Large intestine (tissue), 3 donors: ENCODE measurements around the gene CDKAL1. TPM values are rescaled to one million over a fixed set of nuclear protein-coding genes. Genes with fewer than 3 reads are reported as not detected.

ENCODE experiments used
- DNase-seq, 2 donors: peaks; one replicate each; pipeline versions ENCODE4 v3.0.0 to v3.0.0-alpha.2; 2013
- H3K27ac ChIP-seq: one replicate; pipeline ENCODE4 v1.5.1; 2013; ENCODE audit warnings: low read length
- H3K27me3 ChIP-seq: 2 replicates; pipeline ENCODE4 v1.6.1; 2013; ENCODE audit warnings: low read length; ENCODE audit not compliant: control insufficient read depth, insufficient read depth
- H3K36me3 ChIP-seq: 2 replicates; pipeline ENCODE4 v1.6.1; 2013; ENCODE audit warnings: low read length; ENCODE audit not compliant: control insufficient read depth, insufficient read depth
- H3K4me1 ChIP-seq: one replicate; pipeline ENCODE4 v1.6.1; 2013; ENCODE audit warnings: low read length; ENCODE audit not compliant: control insufficient read depth, insufficient read depth
- H3K4me3 ChIP-seq: one replicate; pipeline ENCODE4 v1.5.1; 2013; ENCODE audit warnings: low read length
- H3K9me3 ChIP-seq: one replicate; pipeline ENCODE4 v1.6.1; 2013; ENCODE audit warnings: mild to moderate bottlenecking, low read depth, low read length, moderate library complexity; ENCODE audit not compliant: control insufficient read depth
- WGBS: methylation state at CpG from one replicate; pipeline ENCODE4 v1.1.5; 2013; ENCODE audit warnings: low lambda C conversion rate; ENCODE audit not compliant: insufficient coverage; 5-methylcytosine and 5-hydroxymethylcytosine counted together
- polyA plus RNA-seq: library from polyadenylated mRNA; unstranded; fragments of 120-200 nt; gene quantifications from one replicate; pipeline ENCODE4 v1.2.1, GENCODE V29; 2013

The CDKAL1 gene
- polyA plus RNA-seq, 1 donor, result 10.3 TPM

DNA sequence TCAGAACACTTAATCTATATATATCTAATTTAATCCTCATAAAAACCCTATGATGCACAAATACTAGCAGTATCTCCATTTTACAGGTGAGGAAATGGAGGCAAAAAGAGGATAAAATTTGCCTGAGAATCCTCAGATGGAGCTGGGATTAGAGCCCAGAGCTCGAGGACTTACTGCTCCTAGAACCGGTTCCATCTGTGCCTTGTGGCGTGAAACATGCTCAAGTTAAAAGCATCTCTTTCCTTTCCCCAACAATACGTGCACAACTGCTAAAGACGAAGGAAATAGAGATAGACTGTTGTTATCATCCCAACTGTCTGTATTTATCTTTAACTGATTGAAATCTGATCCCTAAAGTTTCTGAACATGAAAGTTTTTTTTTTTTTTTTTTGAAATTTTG, 691.7 kb downstream of the CDKAL1 start:
- H3K4me3 ChIP-seq, result no peak overlapping the region
- H3K27ac ChIP-seq, result no peak overlapping the region
- H3K36me3 ChIP-seq, result peaks cover 1% of the 10 kb centered on the region
- no peaks in the 10 kb centered on the region for H3K4me1 ChIP-seq
- 93% methylated on average over 3 of the region's 5 CpGs for WGBS
- H3K9me3 ChIP-seq, result no peaks in the 10 kb centered on the region
- no peak for DNase-seq
- H3K27me3 ChIP-seq, result no peaks in the 10 kb centered on the region

DNA sequence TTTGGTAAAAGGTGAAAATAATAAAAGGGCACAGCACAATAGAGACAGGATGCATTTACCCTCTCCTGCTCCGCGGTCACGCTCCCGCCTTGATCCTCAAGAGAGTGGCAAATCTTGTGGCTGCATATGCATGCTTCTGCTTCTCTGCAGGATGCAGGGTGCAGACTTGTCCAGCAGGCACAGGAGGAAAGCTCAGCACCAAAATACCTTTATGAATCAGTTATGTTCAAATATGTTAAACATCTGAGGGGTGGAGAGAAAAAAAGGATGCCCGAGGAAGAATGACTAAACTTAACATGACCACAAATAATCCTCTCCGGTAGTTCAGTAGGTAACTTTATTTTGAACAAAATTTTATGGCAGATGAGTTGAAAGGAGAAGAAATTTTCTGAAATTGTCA, 693.2 kb downstream of the CDKAL1 start:
- Histone ChIP-seq H3K4me1 (no peaks in the 10 kb centered on the region), H3K36me3 (peaks cover 10% of the 10 kb centered on the region), H3K9me3 (no peaks in the 10 kb centered on the region), H3K4me3 (no peak overlapping the region), H3K27ac (no peak overlapping the region), H3K27me3 (no peaks in the 10 kb centered on the region)
- no peak for DNase-seq
- 100% methylated on average over 2 of the region's 6 CpGs for WGBS

DNA sequence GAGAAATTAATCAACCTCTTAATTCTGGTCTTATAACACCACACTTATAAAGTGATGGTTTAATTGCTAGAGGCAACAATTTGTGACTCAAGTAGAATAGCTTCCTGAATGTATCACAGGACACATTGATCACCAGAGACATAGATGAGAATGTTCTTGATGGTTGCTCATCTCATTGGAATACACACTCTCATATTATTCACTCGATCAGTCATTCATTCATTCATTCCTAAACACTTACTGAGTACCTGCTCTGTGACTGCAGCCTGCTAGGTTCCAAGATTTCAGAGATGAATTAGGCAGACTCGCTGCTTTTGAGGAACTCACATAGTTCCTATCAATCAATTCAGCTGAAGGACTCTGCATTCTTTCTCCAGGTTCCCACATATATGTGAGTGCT, 694.2 kb downstream of the CDKAL1 start:
- no CpG with 5 or more reads among the region's 2 CpGs for WGBS
- Histone ChIP-seq H3K4me1 (no peaks in the 10 kb centered on the region), H3K9me3 (no peaks in the 10 kb centered on the region), H3K27ac (no peak overlapping the region), H3K4me3 (no peak overlapping the region), H3K36me3 (peaks cover 15% of the 10 kb centered on the region), H3K27me3 (no peaks in the 10 kb centered on the region)
- no peak for DNase-seq

DNA sequence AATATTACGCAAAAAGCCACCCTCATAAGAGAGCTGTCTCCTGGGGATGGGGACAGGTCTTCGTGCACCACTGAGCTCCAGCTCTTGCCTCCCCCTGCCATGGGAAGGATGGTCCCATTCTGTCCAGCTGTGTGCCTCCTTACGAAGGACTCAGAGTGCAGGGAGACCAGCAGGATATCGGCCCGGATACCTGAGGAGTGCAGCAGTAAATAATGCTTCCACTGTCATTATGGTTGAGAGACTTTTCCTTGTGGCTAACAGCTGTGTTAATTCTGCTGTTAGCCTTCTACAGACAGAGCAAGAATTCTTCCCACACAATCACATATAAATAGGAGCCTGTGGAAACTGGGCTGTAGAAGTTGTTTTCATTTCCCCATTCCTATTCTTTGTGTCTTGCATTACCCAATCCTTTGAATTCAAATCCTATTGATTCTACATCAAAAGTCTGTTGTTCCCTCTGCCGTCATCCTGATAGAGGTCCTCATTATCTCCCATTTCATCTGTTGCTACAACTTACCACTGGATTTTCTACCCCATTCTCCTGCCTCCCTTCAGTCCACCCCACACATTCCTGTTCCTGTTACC, 694.7 kb downstream of the CDKAL1 start:
- no peaks in the 10 kb centered on the region for H3K27me3 ChIP-seq
- no peak overlapping the region for H3K27ac ChIP-seq
- no peak for DNase-seq
- no peaks in the 10 kb centered on the region for H3K4me1 ChIP-seq
- no peak overlapping the region for H3K4me3 ChIP-seq
- H3K9me3 ChIP-seq, result no peaks in the 10 kb centered on the region
- WGBS, result no CpG with 5 or more reads among the region's 6 CpGs
- peaks cover 18% of the 10 kb centered on the region for H3K36me3 ChIP-seq

DNA sequence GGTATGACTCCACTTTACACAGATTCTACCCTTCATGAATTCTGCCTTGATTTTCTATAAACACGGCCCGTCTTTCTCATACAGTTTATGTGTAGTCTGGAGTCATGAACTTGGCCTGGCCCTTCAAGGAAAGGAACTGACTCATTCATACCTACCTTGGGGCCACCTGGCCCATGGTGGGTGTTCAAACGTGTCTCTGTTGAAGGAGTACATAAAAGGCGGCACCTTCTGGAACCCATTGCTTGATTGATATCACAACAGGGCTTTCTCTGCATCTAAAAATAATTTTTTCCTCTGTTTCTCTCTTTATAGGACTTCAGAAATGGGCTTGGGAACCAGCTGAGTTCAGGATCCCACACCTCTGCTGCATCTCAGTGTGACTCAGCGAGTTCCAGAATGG, 696.3 kb downstream of the CDKAL1 start:
- WGBS, result no CpG with 5 or more reads among the region's 5 CpGs
- H3K27me3 ChIP-seq, result no peaks in the 10 kb centered on the region

DNA sequence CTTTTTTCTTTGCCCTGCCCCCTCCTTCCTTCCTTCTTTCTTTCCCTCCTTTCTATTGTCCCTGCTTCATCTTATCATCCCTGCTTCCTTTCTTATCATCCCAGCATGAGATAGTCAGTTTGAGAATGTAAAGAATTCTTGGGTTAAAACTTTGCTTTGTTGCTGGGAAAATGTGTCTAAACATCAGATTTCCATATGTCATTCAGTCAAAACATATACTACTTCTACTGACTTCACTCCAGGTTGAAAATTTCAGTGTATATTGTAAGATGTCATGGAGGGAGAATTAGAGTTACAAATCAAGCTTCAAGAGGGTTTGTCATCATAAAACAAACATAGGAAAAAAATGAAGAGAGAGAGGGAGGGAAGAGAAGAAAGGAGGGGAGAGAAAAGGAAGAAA, 700.9 kb downstream of the CDKAL1 start:
- H3K4me3 ChIP-seq, result no peak overlapping the region
- H3K27ac ChIP-seq, result no peak overlapping the region
- peaks cover 5% of the 10 kb centered on the region for H3K9me3 ChIP-seq
- H3K27me3 ChIP-seq, result no peaks in the 10 kb centered on the region
- peaks cover 18% of the 10 kb centered on the region for H3K36me3 ChIP-seq
- no peaks in the 10 kb centered on the region for H3K4me1 ChIP-seq
- DNase-seq, result no peak

More for the DNA sequence above, 696.3 kb downstream of the CDKAL1 start:
- no peak for DNase-seq
- H3K9me3 ChIP-seq, result no peaks in the 10 kb centered on the region
- H3K36me3 ChIP-seq, result peaks cover 18% of the 10 kb centered on the region
- H3K4me3 ChIP-seq, result no peak overlapping the region
- H3K4me1 ChIP-seq, result no peaks in the 10 kb centered on the region
- H3K27ac ChIP-seq, result no peak overlapping the region

DNA sequence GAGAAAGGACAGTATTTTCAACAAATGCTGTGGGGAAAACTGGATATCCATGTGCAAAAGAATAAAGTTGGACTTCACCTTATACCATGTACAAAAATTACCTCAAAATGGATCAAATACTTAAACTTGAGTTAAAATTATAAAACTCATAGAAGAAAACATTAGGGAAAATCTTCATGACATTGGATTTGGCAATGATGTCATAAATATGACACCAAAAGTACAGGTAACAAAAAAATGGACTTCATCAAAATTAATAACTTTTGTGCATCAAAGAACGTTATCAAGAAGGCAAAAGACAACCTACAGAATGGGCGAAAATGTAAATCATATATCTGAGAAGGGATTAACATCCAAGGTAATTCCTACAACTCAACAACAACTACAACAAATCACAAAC, 704.0 kb downstream of the CDKAL1 start:
- WGBS, result 100% methylated on average over 2 of the region's 2 CpGs
- Histone ChIP-seq H3K27ac (no peak overlapping the region), H3K4me3 (no peak overlapping the region), H3K9me3 (peaks cover 5% of the 10 kb centered on the region), H3K27me3 (no peaks in the 10 kb centered on the region), H3K4me1 (no peaks in the 10 kb centered on the region), H3K36me3 (peaks cover 5% of the 10 kb centered on the region)
- no peak for DNase-seq

DNA sequence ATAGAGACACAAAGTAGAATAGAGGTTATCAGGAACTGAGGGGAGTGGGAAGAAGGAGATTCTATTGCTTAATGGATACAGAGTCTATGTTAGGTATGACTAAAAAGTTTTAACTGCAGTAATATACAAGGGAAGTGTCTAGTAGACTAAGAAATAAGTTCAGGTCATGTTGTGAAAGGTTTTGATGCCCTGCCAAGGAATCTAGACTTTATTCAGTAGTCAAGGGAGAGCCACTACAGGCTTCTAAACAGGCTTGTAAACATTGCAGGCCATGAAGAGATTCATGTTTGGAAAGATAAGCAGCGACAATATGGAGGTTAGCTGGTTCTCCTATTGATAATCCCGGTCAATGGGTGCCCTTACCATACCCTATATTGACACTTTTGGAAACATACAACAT, 706.5 kb downstream of the CDKAL1 start:
- DNase-seq, result no peak
- Histone ChIP-seq H3K9me3 (peaks cover 5% of the 10 kb centered on the region), H3K36me3 (no peaks in the 10 kb centered on the region), H3K4me1 (no peaks in the 10 kb centered on the region), H3K4me3 (no peak overlapping the region), H3K27me3 (no peaks in the 10 kb centered on the region), H3K27ac (no peak overlapping the region)
- no CpG with 5 or more reads among the region's 2 CpGs for WGBS

DNA sequence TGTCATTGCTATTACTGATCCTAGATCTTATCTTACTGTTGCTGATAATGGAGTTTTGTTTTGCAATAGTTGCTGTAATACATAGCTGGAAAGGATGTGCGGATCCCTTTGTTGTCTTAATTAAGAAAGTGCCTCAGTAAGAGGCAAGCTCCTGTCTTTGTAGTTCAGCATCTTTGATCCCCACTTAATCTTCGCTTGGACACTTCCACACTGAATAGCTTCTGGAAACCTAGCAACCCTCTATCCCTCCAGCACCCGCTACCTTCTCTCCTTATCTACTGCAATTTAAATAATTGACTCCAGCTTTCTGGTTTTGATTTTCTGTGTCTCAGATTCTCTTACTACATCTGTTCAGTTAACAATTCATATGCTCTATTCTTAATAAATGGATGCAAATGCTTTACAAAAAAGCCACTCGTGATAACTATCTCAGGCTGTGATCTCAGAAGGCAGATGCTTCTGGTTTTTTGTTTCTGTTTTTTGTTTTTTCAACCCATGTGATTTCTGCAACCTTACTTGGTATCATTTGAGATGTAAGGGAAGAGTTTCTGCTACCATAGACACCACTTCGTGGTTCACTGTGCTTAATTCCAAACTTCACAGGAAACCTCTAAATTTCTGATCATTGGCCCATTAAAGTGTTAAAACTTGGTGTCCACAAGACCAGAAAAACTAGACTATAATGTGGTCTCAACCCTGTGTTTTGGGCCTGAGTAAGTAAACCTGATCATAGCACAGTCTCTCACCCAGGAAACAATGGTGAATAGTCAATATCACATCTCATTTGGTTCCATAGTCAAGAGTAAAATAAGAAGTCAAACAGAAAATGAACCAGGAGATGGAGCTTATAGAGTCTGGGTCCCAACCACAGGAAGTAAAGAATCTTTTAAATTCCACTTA, 707.2 kb downstream of the CDKAL1 start:
- Histone ChIP-seq H3K4me1 (no peaks in the 10 kb centered on the region), H3K4me3 (no peak overlapping the region), H3K27ac (no peak overlapping the region), H3K9me3 (peaks cover 5% of the 10 kb centered on the region), H3K27me3 (no peaks in the 10 kb centered on the region), H3K36me3 (no peaks in the 10 kb centered on the region)
- 44% methylated on average over 3 of the region's 5 CpGs for WGBS
- DNase-seq, result no peak

DNA sequence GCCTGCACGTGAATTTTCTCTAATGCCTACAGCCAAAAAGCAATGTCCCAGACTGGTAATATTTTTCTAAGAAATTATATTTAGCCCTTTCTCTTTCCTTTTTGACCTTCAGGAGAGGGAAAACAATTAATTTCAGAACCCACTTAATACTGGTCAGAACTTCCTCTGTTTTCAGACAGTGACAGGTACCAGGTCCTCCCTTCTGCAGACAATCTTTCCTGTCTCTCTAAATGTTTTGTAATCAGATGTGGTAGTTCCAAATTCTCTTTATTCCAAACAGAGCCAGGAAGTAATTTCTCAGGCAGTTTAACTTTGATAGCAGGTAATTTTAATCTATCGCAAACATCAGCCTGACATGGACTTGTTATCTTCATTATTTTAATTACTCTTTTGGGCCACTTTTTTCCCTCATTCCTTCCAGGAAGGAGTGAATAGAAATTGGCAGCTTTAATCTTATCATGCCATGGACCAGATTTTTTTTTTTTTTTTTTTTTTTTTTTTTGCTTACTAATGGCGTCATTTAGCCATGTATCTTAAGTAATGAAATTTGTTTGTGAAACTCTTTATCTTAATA, 710.7 kb downstream of the CDKAL1 start:
- no peak for DNase-seq
- H3K4me3 ChIP-seq, result no peak overlapping the region
- H3K27ac ChIP-seq, result no peak overlapping the region
- H3K9me3 ChIP-seq, result no peaks in the 10 kb centered on the region
- H3K36me3 ChIP-seq, result no peaks in the 10 kb centered on the region
- 33% methylated on average over 1 of the region's 3 CpGs for WGBS
- no peaks in the 10 kb centered on the region for H3K4me1 ChIP-seq
- no peaks in the 10 kb centered on the region for H3K27me3 ChIP-seq
